ENCODE data around the gene PXT1.

The PXT1 gene

DNA sequence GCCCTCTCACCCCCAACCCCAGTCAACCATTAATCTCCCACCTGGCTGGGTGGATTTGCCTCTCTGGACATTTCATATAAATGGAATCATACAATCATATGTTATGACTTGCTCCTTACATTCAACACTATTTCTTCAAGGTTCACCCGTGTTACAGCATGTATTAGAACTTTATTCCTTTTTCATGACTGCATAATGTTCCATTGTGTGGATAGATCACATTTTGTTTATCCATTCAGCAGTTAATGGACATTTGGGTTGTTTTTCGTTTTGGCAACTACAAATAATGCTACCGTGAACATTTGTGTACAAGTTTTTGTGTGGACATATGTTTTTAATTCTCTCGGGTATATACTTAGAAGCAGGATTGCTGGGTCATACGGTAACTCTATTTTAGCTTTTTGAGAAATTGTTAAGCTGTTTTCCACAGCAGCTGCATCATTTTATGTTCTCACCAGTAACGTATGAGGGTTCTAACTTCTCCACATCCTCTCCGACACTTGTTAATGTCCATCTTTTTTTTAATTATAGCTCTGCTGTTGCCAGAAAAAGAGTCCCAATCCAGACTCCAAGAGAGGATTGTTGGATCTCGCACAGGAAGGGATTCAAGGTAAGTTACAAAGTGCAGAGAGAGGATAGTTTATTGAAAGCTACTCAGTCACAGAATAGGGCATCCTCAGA is 90.0 kb downstream of the PXT1 start:
- Histone ChIP-seq H3K27ac (replicated peaks) (no peak overlapping the region), H3K4me3 (replicated peaks; ENCODE audit: insufficient read depth, low read length) (no peak overlapping the region), H3K27me3 (ENCODE audit: insufficient read depth, poor library complexity, severe bottlenecking) (no peaks in the 10 kb centered on the region)
- no peak for DNase-seq (ENCODE audit: low read depth in 1 of 2, low spot score in 1 of 2)
- TF ChIP-seq REST (IDR thresholded peaks at IDR 0.05; ENCODE audit: insufficient replicate concordance, low read depth) (no peak), GABPA (IDR thresholded peaks at IDR 0.05; ENCODE audit: low read depth) (no peak), POLR2AphosphoS5 (IDR thresholded peaks at IDR 0.05; ENCODE audit: low read depth) (no peak), SPI1 (IDR thresholded peaks at IDR 0.05; ENCODE audit: borderline replicate concordance, low read depth) (no peak)
- TF ChIP-seq, protein P1, sequence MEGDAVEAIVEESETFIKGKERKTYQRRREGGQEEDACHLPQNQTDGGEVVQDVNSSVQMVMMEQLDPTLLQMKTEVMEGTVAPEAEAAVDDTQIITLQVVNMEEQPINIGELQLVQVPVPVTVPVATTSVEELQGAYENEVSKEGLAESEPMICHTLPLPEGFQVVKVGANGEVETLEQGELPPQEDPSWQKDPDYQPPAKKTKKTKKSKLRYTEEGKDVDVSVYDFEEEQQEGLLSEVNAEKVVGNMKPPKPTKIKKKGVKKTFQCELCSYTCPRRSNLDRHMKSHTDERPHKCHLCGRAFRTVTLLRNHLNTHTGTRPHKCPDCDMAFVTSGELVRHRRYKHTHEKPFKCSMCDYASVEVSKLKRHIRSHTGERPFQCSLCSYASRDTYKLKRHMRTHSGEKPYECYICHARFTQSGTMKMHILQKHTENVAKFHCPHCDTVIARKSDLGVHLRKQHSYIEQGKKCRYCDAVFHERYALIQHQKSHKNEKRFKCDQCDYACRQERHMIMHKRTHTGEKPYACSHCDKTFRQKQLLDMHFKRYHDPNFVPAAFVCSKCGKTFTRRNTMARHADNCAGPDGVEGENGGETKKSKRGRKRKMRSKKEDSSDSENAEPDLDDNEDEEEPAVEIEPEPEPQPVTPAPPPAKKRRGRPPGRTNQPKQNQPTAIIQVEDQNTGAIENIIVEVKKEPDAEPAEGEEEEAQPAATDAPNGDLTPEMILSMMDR (IDR thresholded peaks at IDR 0.05; ENCODE audit: insufficient read depth, low read length) = no peak

- H3K27me3 ChIP-seq (ENCODE audit: insufficient read depth, poor library complexity, severe bottlenecking) = no peaks in the 10 kb centered on the region
- no peak overlapping the region for H3K4me3 ChIP-seq (replicated peaks; ENCODE audit: insufficient read depth, low read length)
- no peak for DNase-seq (ENCODE audit: low read depth in 1 of 2, low spot score in 1 of 2)
- no peak for TF ChIP-seq REST (IDR thresholded peaks at IDR 0.05; ENCODE audit: insufficient replicate concordance, low read depth)
- TF ChIP-seq, protein P1 (IDR thresholded peaks at IDR 0.05; ENCODE audit: insufficient read depth, low read length) = no peak
- no peak for TF ChIP-seq SPI1 (IDR thresholded peaks at IDR 0.05; ENCODE audit: borderline replicate concordance, low read depth)
- no peak for TF ChIP-seq GABPA (IDR thresholded peaks at IDR 0.05; ENCODE audit: low read depth)
- TF ChIP-seq POLR2AphosphoS5 (IDR thresholded peaks at IDR 0.05; ENCODE audit: low read depth) = no peak
- H3K27ac ChIP-seq (replicated peaks) = no peak overlapping the region
These were observed 91.7 kb downstream of the PXT1 start for GRCh38 chr6:36350681-36351571.

- H3K4me3 ChIP-seq (replicated peaks; ENCODE audit: insufficient read depth, low read length) = no peak overlapping the region
- DNase-seq (ENCODE audit: low read depth in 1 of 2, low spot score in 1 of 2) = no peak
- no peak overlapping the region for H3K27ac ChIP-seq (replicated peaks)
- TF ChIP-seq, protein P1 (IDR thresholded peaks at IDR 0.05; ENCODE audit: insufficient read depth, low read length) = no peak
- TF ChIP-seq SPI1 (IDR thresholded peaks at IDR 0.05; ENCODE audit: borderline replicate concordance, low read depth) (no peak), REST (IDR thresholded peaks at IDR 0.05; ENCODE audit: insufficient replicate concordance, low read depth) (no peak), GABPA (IDR thresholded peaks at IDR 0.05; ENCODE audit: low read depth) (no peak), POLR2AphosphoS5 (IDR thresholded peaks at IDR 0.05; ENCODE audit: low read depth) (no peak)
- no peaks in the 10 kb centered on the region for H3K27me3 ChIP-seq (ENCODE audit: insufficient read depth, poor library complexity, severe bottlenecking)
These were observed 92.6 kb downstream of the PXT1 start for GRCh38 chr6:36350082-36350481.
